ENCODE data around the gene FMOD. TPM values are rescaled to one million over a fixed set of nuclear protein-coding genes. Genes with fewer than 3 reads are reported as not detected.
"Not testable (repeated sequence)": the region's sequence is repeated elsewhere in the genome, so short reads cannot be mapped to it uniquely, and the experiment has no call there.

FMOD gene
- polyA plus RNA-seq, 4 donors: 0.89 to 59.5 (median 8.3) TPM

DNA sequence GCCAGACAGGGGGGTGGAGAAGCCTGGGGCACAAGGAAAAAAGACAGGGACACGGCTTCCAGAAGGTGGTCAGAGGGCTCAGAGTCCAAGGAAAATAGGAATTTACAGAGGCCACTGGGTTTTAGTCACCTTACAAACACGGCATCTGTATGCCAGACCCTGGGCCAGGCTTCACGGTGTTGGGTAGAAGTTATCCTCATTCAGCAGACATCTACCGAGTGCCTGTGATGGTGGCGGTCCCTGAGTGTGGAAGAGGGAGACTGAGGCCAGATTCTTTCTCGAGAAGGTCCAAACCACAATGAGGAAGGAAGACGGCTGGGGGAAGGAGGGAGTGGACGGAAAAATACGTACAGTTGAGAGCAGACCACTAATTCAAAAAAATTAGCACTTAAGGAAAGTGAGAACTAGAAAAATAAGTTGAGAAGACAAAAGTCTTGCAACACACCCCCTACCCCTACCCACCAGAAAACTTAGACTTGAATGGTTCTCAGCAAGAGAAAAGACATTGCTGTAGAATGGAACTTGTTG lies 46.5 kb downstream of the FMOD start:
- Histone ChIP-seq H3K36me3 (ENCODE audit: control insufficient read depth in 3 of 3, insufficient read depth in 2 of 3, low read depth in 1 of 3, low read length in 3 of 3) (peaks cover 0 to 25% (median 10%) of the 10 kb centered on the region in 3 donors), H3K27me3 (ENCODE audit: control insufficient read depth in 3 of 3, insufficient read depth in 3 of 3, low read length in 3 of 3) (no peaks in the 10 kb centered on the region), H3K27ac (ENCODE audit: low read depth in 1 of 3, low read length in 2 of 3) (peak overlapping the region; percentile 91 to 97 (median 97)), H3K9me3 (ENCODE audit: control insufficient read depth in 2 of 2, insufficient read depth in 1 of 2, low read depth in 1 of 2, low read length in 1 of 2) (no peaks in the 10 kb centered on the region), H3K4me1 (ENCODE audit: control insufficient read depth in 3 of 3, insufficient read depth in 2 of 3, low read depth in 1 of 3, low read length in 2 of 3) (peaks cover 10 to 41% (median 14%) of the 10 kb centered on the region in 3 donors), H3K4me3 (ENCODE audit: low read depth in 1 of 3, low read length in 3 of 3) (peak overlapping the region; percentile 33 to 60 (median 41))
- FAIRE-seq (no peak), DNase-seq (peak in 1 of 2 donors; percentile 41)
- WGBS, 3 donors: 66 to 77% (median 72%) methylated on average over 9 of the region's 9 CpGs

DNA sequence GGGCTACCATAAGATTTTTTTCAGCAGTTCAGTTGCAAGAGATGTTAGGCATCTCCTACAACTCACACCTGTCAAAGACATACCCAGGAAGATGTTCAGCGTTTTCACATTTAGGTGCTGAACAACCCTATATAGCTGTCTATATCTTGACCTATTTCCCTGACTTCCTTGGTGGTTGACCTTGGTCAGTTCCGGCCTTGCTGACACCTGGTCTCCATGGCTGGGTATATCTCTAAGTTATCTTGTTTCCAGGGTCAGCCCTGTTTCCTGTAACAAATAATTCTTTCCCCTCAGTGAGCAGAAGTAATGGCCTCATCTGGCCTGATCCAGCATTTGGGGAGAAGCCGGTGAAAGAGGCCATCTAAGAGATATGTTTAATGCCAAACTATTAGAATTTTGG lies 48.0 kb downstream of the FMOD start:
- 79 to 88% (median 85%) methylated on average over 3 of the region's 3 CpGs for WGBS, 3 donors
- no peaks in the 10 kb centered on the region for H3K9me3 ChIP-seq (ENCODE audit: control insufficient read depth in 2 of 2, insufficient read depth in 1 of 2, low read depth in 1 of 2, low read length in 1 of 2)
- H3K27ac ChIP-seq (ENCODE audit: low read depth in 1 of 3, low read length in 2 of 3): no peak overlapping the region
- H3K27me3 ChIP-seq (ENCODE audit: control insufficient read depth in 3 of 3, insufficient read depth in 3 of 3, low read length in 3 of 3): no peaks in the 10 kb centered on the region
- DNase-seq (no peak), FAIRE-seq (no peak)
- peaks cover 0 to 14% (median 6%) of the 10 kb centered on the region in 3 donors for H3K36me3 ChIP-seq (ENCODE audit: control insufficient read depth in 3 of 3, insufficient read depth in 2 of 3, low read depth in 1 of 3, low read length in 3 of 3)
- peaks cover 6 to 28% (median 10%) of the 10 kb centered on the region in 3 donors for H3K4me1 ChIP-seq (ENCODE audit: control insufficient read depth in 3 of 3, insufficient read depth in 2 of 3, low read depth in 1 of 3, low read length in 2 of 3)
- H3K4me3 ChIP-seq (ENCODE audit: low read depth in 1 of 3, low read length in 3 of 3): no peak overlapping the region

DNA sequence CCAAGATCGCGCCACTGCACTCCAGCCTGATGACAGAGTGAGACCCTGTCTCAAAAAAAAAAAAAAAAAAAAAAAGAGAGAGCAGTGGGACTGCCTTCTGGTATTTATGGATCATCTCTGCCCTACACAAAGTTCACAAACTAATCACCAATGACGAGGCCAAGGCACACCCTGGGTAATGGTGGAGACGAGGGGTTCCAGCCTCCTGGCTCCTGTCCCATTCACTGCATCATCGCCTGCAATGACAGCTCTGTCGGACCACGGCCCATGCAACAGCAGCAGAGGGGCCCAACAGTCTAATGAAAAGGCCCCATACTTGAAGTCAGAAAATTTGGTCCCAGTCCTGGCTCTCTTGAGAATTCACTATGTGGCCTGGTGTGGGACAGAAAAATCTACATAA lies 48.5 kb downstream of the FMOD start:
- Histone ChIP-seq H3K27ac (ENCODE audit: low read depth in 1 of 3, low read length in 2 of 3) (no peak overlapping the region), H3K27me3 (ENCODE audit: control insufficient read depth in 3 of 3, insufficient read depth in 3 of 3, low read length in 3 of 3) (no peaks in the 10 kb centered on the region), H3K4me1 (ENCODE audit: control insufficient read depth in 3 of 3, insufficient read depth in 2 of 3, low read depth in 1 of 3, low read length in 2 of 3) (peaks cover 4 to 23% (median 10%) of the 10 kb centered on the region in 3 donors), H3K9me3 (ENCODE audit: control insufficient read depth in 2 of 2, insufficient read depth in 1 of 2, low read depth in 1 of 2, low read length in 1 of 2) (no peaks in the 10 kb centered on the region), H3K36me3 (ENCODE audit: control insufficient read depth in 3 of 3, insufficient read depth in 2 of 3, low read depth in 1 of 3, low read length in 3 of 3) (peaks cover 0 to 10% (median 4%) of the 10 kb centered on the region in 3 donors), H3K4me3 (ENCODE audit: low read depth in 1 of 3, low read length in 3 of 3) (no peak overlapping the region)
- WGBS, 3 donors: 35 to 79% (median 66%) methylated on average over 5 to 7 of the region's 7 CpGs
- no peak for FAIRE-seq
- peak; percentile 54 to 80 for DNase-seq

DNA sequence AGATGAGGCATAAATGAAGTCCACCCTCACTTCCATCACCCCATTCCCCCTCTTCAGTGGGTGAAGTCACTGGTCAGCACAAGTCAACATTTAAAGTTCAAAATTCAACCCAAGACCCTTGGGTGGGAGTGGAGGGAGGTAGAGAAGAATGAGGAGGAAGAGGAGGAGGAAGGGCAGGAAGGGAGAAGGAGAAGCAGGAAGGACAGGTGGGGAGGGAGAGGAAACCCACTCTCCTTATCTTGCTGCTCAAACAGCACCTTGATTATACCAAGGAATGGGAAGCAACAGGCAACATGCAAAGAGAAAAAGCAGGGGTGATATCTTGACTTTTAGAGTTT lies 49.6 kb downstream of the FMOD start:
- peaks cover 0 to 2% (median 0%) of the 10 kb centered on the region in 3 donors for H3K36me3 ChIP-seq (ENCODE audit: control insufficient read depth in 3 of 3, insufficient read depth in 2 of 3, low read depth in 1 of 3, low read length in 3 of 3)
- peak overlapping the region in 1 of 3 donors; percentile 44 for H3K27ac ChIP-seq (ENCODE audit: low read depth in 1 of 3, low read length in 2 of 3)
- H3K4me1 ChIP-seq (ENCODE audit: control insufficient read depth in 3 of 3, insufficient read depth in 2 of 3, low read depth in 1 of 3, low read length in 2 of 3): peaks cover 4 to 21% (median 10%) of the 10 kb centered on the region in 3 donors
- no peak for DNase-seq
- no peaks in the 10 kb centered on the region for H3K9me3 ChIP-seq (ENCODE audit: control insufficient read depth in 2 of 2, insufficient read depth in 1 of 2, low read depth in 1 of 2, low read length in 1 of 2)
- no peak overlapping the region for H3K4me3 ChIP-seq (ENCODE audit: low read depth in 1 of 3, low read length in 3 of 3)
- H3K27me3 ChIP-seq (ENCODE audit: control insufficient read depth in 3 of 3, insufficient read depth in 3 of 3, low read length in 3 of 3): no peaks in the 10 kb centered on the region
- no peak for FAIRE-seq

DNA sequence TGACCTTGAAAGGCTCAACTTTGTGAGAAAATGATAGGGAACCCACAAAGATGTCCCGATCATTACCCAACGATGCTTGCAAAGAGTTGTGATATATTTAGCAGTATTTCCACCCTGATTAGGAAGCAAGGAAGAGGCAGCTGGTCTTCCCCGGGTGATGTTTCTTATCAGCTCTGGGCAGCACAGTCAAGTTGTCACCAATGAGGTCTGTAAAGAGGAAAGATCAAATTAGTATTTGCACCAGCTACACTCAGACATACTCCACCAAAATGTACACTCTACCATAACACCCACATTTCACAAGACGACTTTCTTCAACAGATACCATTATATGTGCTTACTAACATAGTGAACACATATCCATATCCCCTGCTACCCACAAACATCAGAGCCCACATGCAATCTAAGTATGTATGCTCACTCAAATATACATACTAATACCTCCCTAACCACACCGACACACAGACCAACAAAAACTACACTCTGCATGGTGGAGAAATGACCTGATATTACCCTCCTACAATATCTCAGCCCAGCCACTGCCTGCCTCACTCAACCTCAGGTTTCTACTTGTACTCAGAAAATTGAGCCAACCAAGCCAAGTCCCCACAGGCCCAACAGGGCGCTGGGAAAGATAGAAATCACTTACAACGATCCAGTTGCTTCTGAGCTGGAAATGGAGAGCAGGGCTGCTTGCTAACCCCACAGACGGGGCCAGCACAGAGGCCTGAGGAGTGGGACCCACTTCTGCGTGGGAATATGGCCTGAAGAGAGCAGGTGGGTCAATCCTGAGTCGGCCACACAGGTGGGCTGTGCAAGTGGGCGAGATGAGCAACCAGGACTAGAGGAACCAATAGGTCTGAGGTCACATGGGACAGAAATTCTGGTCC lies 50.2 kb downstream of the FMOD start:
- H3K27ac ChIP-seq (ENCODE audit: low read depth in 1 of 3, low read length in 2 of 3): peak overlapping the region in 1 of 3 donors; percentile 44
- H3K36me3 ChIP-seq (ENCODE audit: control insufficient read depth in 3 of 3, insufficient read depth in 2 of 3, low read depth in 1 of 3, low read length in 3 of 3): no peaks in the 10 kb centered on the region
- H3K27me3 ChIP-seq (ENCODE audit: control insufficient read depth in 3 of 3, insufficient read depth in 3 of 3, low read length in 3 of 3): no peaks in the 10 kb centered on the region
- peaks cover 4 to 21% (median 10%) of the 10 kb centered on the region in 3 donors for H3K4me1 ChIP-seq (ENCODE audit: control insufficient read depth in 3 of 3, insufficient read depth in 2 of 3, low read depth in 1 of 3, low read length in 2 of 3)
- 73 to 77% (median 75%) methylated on average over 11 of the region's 11 CpGs for WGBS, 3 donors
- DNase-seq: no peak
- H3K9me3 ChIP-seq (ENCODE audit: control insufficient read depth in 2 of 2, insufficient read depth in 1 of 2, low read depth in 1 of 2, low read length in 1 of 2): no peaks in the 10 kb centered on the region
- H3K4me3 ChIP-seq (ENCODE audit: low read depth in 1 of 3, low read length in 3 of 3): no peak overlapping the region
- FAIRE-seq: no peak

DNA sequence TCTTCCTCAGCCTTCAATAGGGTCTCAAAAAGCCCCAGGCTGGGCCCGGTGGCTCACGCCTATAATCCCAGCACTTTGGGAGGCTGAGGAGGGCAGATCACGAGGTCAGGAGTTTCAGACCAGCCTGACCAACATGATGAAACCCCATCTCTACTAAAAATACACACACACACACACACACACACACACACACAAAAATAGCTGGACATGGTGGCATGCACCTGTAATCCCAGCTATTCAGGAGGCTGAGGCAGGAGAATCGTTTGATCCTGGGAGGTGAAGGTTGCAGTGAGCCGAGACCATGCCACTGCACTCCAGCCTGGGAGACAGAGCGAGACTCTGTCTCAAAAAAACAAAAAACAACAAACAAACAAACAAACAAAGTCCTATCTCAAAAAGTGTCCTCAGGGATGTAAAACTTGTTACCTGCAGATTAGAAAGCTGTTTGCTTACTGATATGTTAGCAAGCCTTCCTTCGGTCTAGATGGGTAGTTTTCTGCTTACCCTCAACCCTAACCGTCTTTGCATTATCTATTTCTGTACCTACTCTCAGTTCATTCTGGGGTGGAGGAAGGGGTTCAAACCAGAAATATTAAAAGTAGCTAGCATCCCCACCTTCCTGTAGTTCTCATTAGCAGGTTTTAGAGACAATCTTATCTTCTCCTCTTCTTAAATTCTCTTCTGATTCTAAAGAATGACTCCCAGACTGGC lies 51.0 kb downstream of the FMOD start:
- FAIRE-seq: not testable (repeated sequence)

DNA sequence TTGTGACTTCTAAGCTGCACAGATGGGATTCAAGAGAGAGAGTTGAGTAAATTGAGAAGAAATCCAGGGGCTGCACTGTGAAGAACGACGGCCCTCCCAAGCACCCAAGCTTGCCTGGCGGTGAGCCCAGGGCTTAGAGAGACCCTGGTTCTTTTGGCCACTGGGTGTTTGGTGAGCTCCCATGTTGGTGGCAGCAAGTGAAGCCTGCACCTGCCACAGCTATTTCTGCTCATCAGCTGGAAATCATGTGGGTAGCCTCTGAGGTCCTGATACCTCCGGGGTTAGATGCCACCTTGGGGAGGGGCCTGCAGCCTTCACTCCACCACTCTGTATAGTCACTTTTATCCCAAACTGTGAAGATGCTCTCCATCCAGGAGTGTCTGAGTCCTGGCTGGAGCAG lies 51.8 kb downstream of the FMOD start:
- H3K36me3 ChIP-seq (ENCODE audit: control insufficient read depth in 3 of 3, insufficient read depth in 2 of 3, low read depth in 1 of 3, low read length in 3 of 3): no peaks in the 10 kb centered on the region
- 76 to 81% (median 78%) methylated on average over 4 of the region's 4 CpGs for WGBS, 3 donors
- FAIRE-seq: no peak
- H3K9me3 ChIP-seq (ENCODE audit: control insufficient read depth in 2 of 2, insufficient read depth in 1 of 2, low read depth in 1 of 2, low read length in 1 of 2): no peaks in the 10 kb centered on the region
- H3K4me3 ChIP-seq (ENCODE audit: low read depth in 1 of 3, low read length in 3 of 3): no peak overlapping the region
- H3K27me3 ChIP-seq (ENCODE audit: control insufficient read depth in 3 of 3, insufficient read depth in 3 of 3, low read length in 3 of 3): no peaks in the 10 kb centered on the region
- peaks cover 0 to 11% (median 9%) of the 10 kb centered on the region in 3 donors for H3K4me1 ChIP-seq (ENCODE audit: control insufficient read depth in 3 of 3, insufficient read depth in 2 of 3, low read depth in 1 of 3, low read length in 2 of 3)
- no peak for DNase-seq
- H3K27ac ChIP-seq (ENCODE audit: low read depth in 1 of 3, low read length in 2 of 3): peak overlapping the region in 1 of 3 donors; percentile 32

More for the DNA sequence above, 51.0 kb downstream of the FMOD start:
- not testable (repeated sequence) for H3K27me3 ChIP-seq (ENCODE audit: control insufficient read depth in 3 of 3, insufficient read depth in 3 of 3, low read length in 3 of 3); H3K36me3 ChIP-seq (ENCODE audit: control insufficient read depth in 3 of 3, insufficient read depth in 2 of 3, low read depth in 1 of 3, low read length in 3 of 3); H3K9me3 ChIP-seq (ENCODE audit: control insufficient read depth in 2 of 2, insufficient read depth in 1 of 2, low read depth in 1 of 2, low read length in 1 of 2); DNase-seq; H3K4me3 ChIP-seq (ENCODE audit: low read depth in 1 of 3, low read length in 3 of 3)
- 86 to 92% (median 89%) methylated on average over 8 of the region's 8 CpGs for WGBS, 3 donors
- Histone ChIP-seq H3K27ac (ENCODE audit: low read depth in 1 of 3, low read length in 2 of 3) (peak overlapping the region in 1 of 3 donors; percentile 32), H3K4me1 (ENCODE audit: control insufficient read depth in 3 of 3, insufficient read depth in 2 of 3, low read depth in 1 of 3, low read length in 2 of 3) (peaks cover 4 to 19% (median 10%) of the 10 kb centered on the region in 3 donors)

DNA sequence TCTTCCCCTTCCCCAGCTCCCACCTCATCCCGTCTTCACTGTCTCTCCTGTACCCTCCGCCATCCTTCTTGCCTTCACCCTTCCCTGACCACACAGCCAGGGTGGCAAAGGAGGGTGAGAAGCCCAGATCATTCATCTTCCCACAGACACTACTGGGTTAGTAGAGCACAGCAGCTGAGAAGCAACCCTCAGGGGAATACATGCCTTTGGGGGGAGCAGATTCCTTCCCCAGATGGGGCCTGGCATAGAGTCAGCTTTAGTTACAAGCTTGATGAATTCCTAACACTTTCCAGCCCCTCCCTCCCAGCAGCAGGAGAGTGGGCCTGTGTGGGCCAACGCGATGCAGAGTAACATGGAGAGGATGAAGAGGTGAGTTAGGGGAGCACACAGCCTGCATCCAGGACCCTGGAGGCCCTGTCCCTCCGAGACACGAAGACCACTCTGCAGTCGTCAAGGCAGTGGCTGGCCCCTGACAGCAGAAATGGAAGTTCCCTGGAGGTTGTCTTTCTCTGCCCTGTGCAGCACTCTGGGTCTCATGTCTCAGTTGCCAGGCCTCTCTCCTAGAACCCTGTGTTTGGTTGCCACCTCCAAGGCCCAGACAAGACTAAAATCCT lies 54.4 kb downstream of the FMOD start:
- FAIRE-seq (no peak), DNase-seq (no peak)
- Histone ChIP-seq H3K27ac (ENCODE audit: low read depth in 1 of 3, low read length in 2 of 3) (no peak overlapping the region), H3K27me3 (ENCODE audit: control insufficient read depth in 3 of 3, insufficient read depth in 3 of 3, low read length in 3 of 3) (no peaks in the 10 kb centered on the region), H3K9me3 (ENCODE audit: control insufficient read depth in 2 of 2, insufficient read depth in 1 of 2, low read depth in 1 of 2, low read length in 1 of 2) (peaks cover 0 to 4% of the 10 kb centered on the region in 2 donors), H3K4me3 (ENCODE audit: low read depth in 1 of 3, low read length in 3 of 3) (no peak overlapping the region), H3K4me1 (ENCODE audit: control insufficient read depth in 3 of 3, insufficient read depth in 2 of 3, low read depth in 1 of 3, low read length in 2 of 3) (peaks cover 0 to 9% (median 9%) of the 10 kb centered on the region in 3 donors), H3K36me3 (ENCODE audit: control insufficient read depth in 3 of 3, insufficient read depth in 2 of 3, low read depth in 1 of 3, low read length in 3 of 3) (no peaks in the 10 kb centered on the region)
- 82 to 94% (median 93%) methylated on average over 7 of the region's 7 CpGs for WGBS, 3 donors

All from small intestine (tissue), 7 donors.